Measurements from ENCODE around the gene EXOC6B. TPM values are rescaled to one million over a fixed set of nuclear protein-coding genes. Genes with fewer than 3 reads are reported as not detected.

The EXOC6B gene
- total and polyA plus RNA-seq, 9 of the 15 experiments (the other 6 are each of a cell fraction or from before 2014, with no cell fraction given), result 0.28 to 4.2 (median 2.0) TPM

- BruUV-seq (replicated peaks), result no TSS peak
Observed at GRCh38 chr2:72238311-72238710, 587.5 kb downstream of the EXOC6B start.

GRCh38 chr2:72237549-72237948, 588.3 kb downstream of the EXOC6B start:
- H3K36me3 ChIP-seq (ENCODE audit: control insufficient read depth, insufficient read depth, low read length), result no peaks in the 10 kb centered on the region
- H3K4me2 ChIP-seq (ENCODE audit: insufficient read depth, low read length), result no peak overlapping the region
- 0% methylated on average over 2 of the region's 2 CpGs for WGBS (ENCODE audit: insufficient coverage, low coverage, missing lambda C conversion rate)
- ATAC-seq, result no peak
- CTCF ChIA-PET (ENCODE audit: low intra/inter-chr PET ratio), result no interaction called here
- no peaks in the 10 kb centered on the region for H3K79me2 ChIP-seq (ENCODE audit: control insufficient read depth, insufficient read depth, low read length)
- FAIRE-seq, result no peak
- no peak for DNase-seq (ENCODE audit: extremely low read depth in 1 of 4, low spot score in 3 of 4)
- POLR2A ChIA-PET, result no interaction called here
- in situ Hi-C loops (cut with MboI), result no loop called here
- intact Hi-C loops (cut with micrococcal nuclease), result no loop called here
- BruUV-seq (replicated peaks), result no TSS peak
- H3K9ac ChIP-seq (ENCODE audit: insufficient read depth in 1 of 2, low read depth in 2 of 2, low read length in 2 of 2), result no peak overlapping the region
- H3K9me3 ChIP-seq (replicated peaks; ENCODE audit: control insufficient read depth, insufficient read depth, low read depth, low read length), result no peaks in the 10 kb centered on the region
- H3K27ac ChIP-seq (ENCODE audit: extremely low read depth, low read depth, low read length), result no peak overlapping the region
- peaks cover 0 to 7% of the 10 kb centered on the region in 2 experiments; a peak in 2 of 5 replicates for H3K27me3 ChIP-seq (ENCODE audit: control insufficient read depth in 2 of 2, insufficient read depth in 2 of 2, low read length in 2 of 2)
- no peak overlapping the region for H3K4me3 ChIP-seq
- no peaks in the 10 kb centered on the region for H3K4me1 ChIP-seq (replicated peaks in 1 of 2; ENCODE audit: control insufficient read depth in 2 of 2, insufficient read depth in 2 of 2, low read length in 2 of 2)
- no peaks in the 10 kb centered on the region for H4K20me1 ChIP-seq (replicated peaks; ENCODE audit: control insufficient read depth, insufficient read depth, low read length)
- H2AFZ ChIP-seq (ENCODE audit: low read depth, low read length), result no peak overlapping the region
- no peaks in the 10 kb centered on the region for H3K9me1 ChIP-seq (ENCODE audit: control insufficient read depth, insufficient read depth, low read length)
- TF ChIP-seq ZNF232 (CRISPR knock-in tag; IDR thresholded peaks at IDR 0.05) (no peak), CHAMP1 (IDR thresholded peaks at IDR 0.05) (no peak), MLLT1 (IDR thresholded peaks at IDR 0.05) (no peak), ZZZ3 (IDR thresholded peaks at IDR 0.05) (no peak), ZFP30 (CRISPR knock-in tag; IDR thresholded peaks at IDR 0.05; ENCODE audit: borderline replicate concordance) (no peak), ARID3B (CRISPR knock-in tag; IDR thresholded peaks at IDR 0.05; ENCODE audit: borderline replicate concordance) (no peak), SREBF2 (CRISPR knock-in tag; IDR thresholded peaks at IDR 0.05) (no peak), PCBP1 (IDR thresholded peaks at IDR 0.05; ENCODE audit: low read depth, low read length, poor library complexity, severe bottlenecking) (no peak), SNIP1 (IDR thresholded peaks at IDR 0.05; ENCODE audit: low read depth) (no peak), LEF1 (IDR thresholded peaks at IDR 0.05) (no peak), GATAD2A (IDR thresholded peaks at IDR 0.05) (no peak)

More at GRCh38 chr2:72238311-72238710, 587.5 kb downstream of the EXOC6B start:
- intact Hi-C loops (cut with micrococcal nuclease) (no loop called here), in situ Hi-C loops (cut with MboI) (no loop called here)
- no peak overlapping the region for H3K4me3 ChIP-seq
- CTCF ChIA-PET (ENCODE audit: low intra/inter-chr PET ratio), result no interaction called here
- no peak overlapping the region for H3K9ac ChIP-seq (ENCODE audit: insufficient read depth in 1 of 2, low read depth in 2 of 2, low read length in 2 of 2)
- H4K20me1 ChIP-seq (replicated peaks; ENCODE audit: control insufficient read depth, insufficient read depth, low read length), result no peaks in the 10 kb centered on the region
- DNase-seq (ENCODE audit: extremely low read depth in 1 of 4, low spot score in 3 of 4) (no peak), ATAC-seq (no peak), FAIRE-seq (no peak)
- no peaks in the 10 kb centered on the region for H3K9me1 ChIP-seq (ENCODE audit: control insufficient read depth, insufficient read depth, low read length)
- no peak overlapping the region for H2AFZ ChIP-seq (ENCODE audit: low read depth, low read length)
- H3K27me3 ChIP-seq (ENCODE audit: control insufficient read depth in 2 of 2, insufficient read depth in 2 of 2, low read length in 2 of 2), result peaks cover 0 to 5% of the 10 kb centered on the region in 2 experiments; a peak in 2 of 5 replicates
- POLR2A ChIA-PET, result no interaction called here
- TF ChIP-seq SREBF1 (IDR thresholded peaks at IDR 0.05; ENCODE audit: borderline replicate concordance, low read depth, low read length), result no peak
- TF ChIP-seq CAMTA2 (CRISPR knock-in tag; conservative IDR thresholded peaks at IDR 0.05), result no peak
- TF ChIP-seq SMC3 (conservative IDR thresholded peaks at IDR 0.05; ENCODE audit: insufficient read depth, low read depth, low read length), result no peak
- H3K4me2 ChIP-seq (ENCODE audit: insufficient read depth, low read length), result no peak overlapping the region
- no peaks in the 10 kb centered on the region for H3K4me1 ChIP-seq (replicated peaks in 1 of 2; ENCODE audit: control insufficient read depth in 2 of 2, insufficient read depth in 2 of 2, low read length in 2 of 2)
- H3K79me2 ChIP-seq (ENCODE audit: control insufficient read depth, insufficient read depth, low read length), result no peaks in the 10 kb centered on the region
- H3K36me3 ChIP-seq (ENCODE audit: control insufficient read depth, insufficient read depth, low read length), result no peaks in the 10 kb centered on the region
- no peaks in the 10 kb centered on the region for H3K9me3 ChIP-seq (replicated peaks; ENCODE audit: control insufficient read depth, insufficient read depth, low read depth, low read length)
- no peak overlapping the region for H3K27ac ChIP-seq (ENCODE audit: extremely low read depth, low read depth, low read length)

Data from K562 (cell line).